Colonic mucosa (tissue), 4 donors: Measurements from ENCODE around the gene NDUFA12. TPM values are rescaled to one million over a fixed set of nuclear protein-coding genes. Genes with fewer than 3 reads are reported as not detected.
"Not testable (repeated sequence)": the region's sequence is repeated elsewhere in the genome, so short reads cannot be mapped to it uniquely, and the experiment has no call there.

Experiments used
- DNase-seq: peaks from one replicate; pipeline ENCODE4 v3.0.0-alpha.2; 2020
- H3K27ac ChIP-seq: fragments of 200-600 bp; one replicate; pipeline ENCODE4 v1.8.0; 2021
- H3K27me3 ChIP-seq: fragments of 200-600 bp; one replicate; pipeline ENCODE4 v1.8.0; 2021
- H3K36me3 ChIP-seq: fragments of 200-600 bp; one replicate; pipeline ENCODE4 v1.8.0; 2021
- H3K4me1 ChIP-seq: fragments of 200-600 bp; one replicate; pipeline ENCODE4 v1.8.0; 2021; ENCODE audit warnings: mild to moderate bottlenecking
- H3K4me3 ChIP-seq: fragments of 200-600 bp; one replicate; pipeline ENCODE4 v1.8.0; 2021
- H3K9ac ChIP-seq, 2 donors: one replicate each; pipeline ENCODE4 v1.7.0; 2013; ENCODE audit warnings: control low read depth in 2 of 2, low read depth in 2 of 2, low read length in 2 of 2
- H3K9me3 ChIP-seq: fragments of 200-600 bp; one replicate; pipeline ENCODE4 v1.8.0; 2021
- intact Hi-C: fragments of 100-400 bp; cut with DNase I; formaldehyde crosslinking; loops from one replicate; pipeline ENCODE4 v1.14.1; 2022
- total RNA-seq, 2 donors: library from RNA; stranded (reverse); fragmentation: NEBNext Ultra II Directional in 1 of 2; extraction: Animal tissue kit (Norgen Biotek cat#: 25700) in 1 of 2; gene quantifications; one replicate each; pipeline ENCODE4 v1.2.1, GENCODE V29; 2021
- TF ChIP-seq, protein P1 (sequence below): fragments of 200-600 bp; IDR thresholded peaks from one replicate; pipeline ENCODE4 v1.8.0; 2022; ENCODE audit warnings: antibody characterized with exemption, mild to moderate bottlenecking
- donor health status: healthy.
- donor health status: DM: no; HTN: no; CAD: no.
- donor health status: DM: no; HTN: no; CAD: no.

Gene NDUFA12
- total RNA-seq, 2 donors from 2014 or later: 136 to 151 TPM

DNA sequence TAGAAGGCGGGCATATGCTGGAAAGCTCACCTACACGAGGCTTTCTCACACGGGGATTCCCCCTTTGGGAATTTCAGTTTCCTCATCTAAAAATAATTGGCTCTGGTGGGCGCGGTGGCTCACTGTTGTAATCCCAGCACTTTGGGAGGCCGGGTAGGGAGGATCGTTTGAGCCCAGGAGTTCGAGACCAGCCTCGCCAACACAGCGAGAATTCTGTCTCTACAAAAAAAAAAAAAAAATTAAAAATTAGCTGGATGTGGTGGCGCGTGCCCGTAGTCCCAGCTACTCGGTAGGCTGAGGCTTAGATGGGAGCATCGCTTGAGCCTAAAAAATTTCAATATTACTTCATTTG, 400 bp upstream of the NDUFA12 start:
- H3K9me3 ChIP-seq: no peaks in the 10 kb centered on the region
- peak overlapping the region; percentile 70 for H3K4me3 ChIP-seq
- peak overlapping the region; percentile 70 for H3K27ac ChIP-seq
- H3K4me1 ChIP-seq: no peaks in the 10 kb centered on the region
- DNase-seq: no peak
- TF ChIP-seq, protein P1, sequence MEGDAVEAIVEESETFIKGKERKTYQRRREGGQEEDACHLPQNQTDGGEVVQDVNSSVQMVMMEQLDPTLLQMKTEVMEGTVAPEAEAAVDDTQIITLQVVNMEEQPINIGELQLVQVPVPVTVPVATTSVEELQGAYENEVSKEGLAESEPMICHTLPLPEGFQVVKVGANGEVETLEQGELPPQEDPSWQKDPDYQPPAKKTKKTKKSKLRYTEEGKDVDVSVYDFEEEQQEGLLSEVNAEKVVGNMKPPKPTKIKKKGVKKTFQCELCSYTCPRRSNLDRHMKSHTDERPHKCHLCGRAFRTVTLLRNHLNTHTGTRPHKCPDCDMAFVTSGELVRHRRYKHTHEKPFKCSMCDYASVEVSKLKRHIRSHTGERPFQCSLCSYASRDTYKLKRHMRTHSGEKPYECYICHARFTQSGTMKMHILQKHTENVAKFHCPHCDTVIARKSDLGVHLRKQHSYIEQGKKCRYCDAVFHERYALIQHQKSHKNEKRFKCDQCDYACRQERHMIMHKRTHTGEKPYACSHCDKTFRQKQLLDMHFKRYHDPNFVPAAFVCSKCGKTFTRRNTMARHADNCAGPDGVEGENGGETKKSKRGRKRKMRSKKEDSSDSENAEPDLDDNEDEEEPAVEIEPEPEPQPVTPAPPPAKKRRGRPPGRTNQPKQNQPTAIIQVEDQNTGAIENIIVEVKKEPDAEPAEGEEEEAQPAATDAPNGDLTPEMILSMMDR: no peak
- peak overlapping the region in 1 of 2 donors; percentile 99 for H3K9ac ChIP-seq
- intact Hi-C loops: no loop called here
- no peaks in the 10 kb centered on the region for H3K36me3 ChIP-seq
- H3K27me3 ChIP-seq: no peaks in the 10 kb centered on the region

DNA sequence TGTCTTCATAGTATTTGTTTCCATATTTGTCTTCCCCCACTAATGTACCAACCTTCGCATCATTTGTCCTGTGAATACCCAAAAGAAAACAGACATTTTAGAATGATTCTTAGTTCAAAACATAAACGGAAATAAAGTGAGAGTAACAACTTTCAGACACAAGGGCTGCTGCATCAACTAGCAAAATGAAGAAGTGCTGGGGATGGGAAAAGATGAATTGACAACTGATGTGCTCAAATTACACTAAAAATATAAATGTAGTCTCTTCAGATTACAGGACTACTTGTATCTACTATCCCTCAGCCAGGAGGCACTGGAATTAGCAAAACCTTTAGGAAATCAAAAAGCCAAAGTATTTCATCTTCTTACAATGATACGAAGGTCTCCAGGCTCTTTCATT, 743 bp downstream of the NDUFA12 start:
- Histone ChIP-seq H3K9me3 (no peaks in the 10 kb centered on the region), H3K36me3 (no peaks in the 10 kb centered on the region), H3K9ac (peak overlapping the region; percentile 86 to 99), H3K4me1 (no peaks in the 10 kb centered on the region), H3K4me3 (peak overlapping the region; percentile 70), H3K27ac (peak overlapping the region; percentile 70), H3K27me3 (no peaks in the 10 kb centered on the region)
- intact Hi-C loops: no loop called here
- TF ChIP-seq, protein P1: no peak
- no peak for DNase-seq

DNA sequence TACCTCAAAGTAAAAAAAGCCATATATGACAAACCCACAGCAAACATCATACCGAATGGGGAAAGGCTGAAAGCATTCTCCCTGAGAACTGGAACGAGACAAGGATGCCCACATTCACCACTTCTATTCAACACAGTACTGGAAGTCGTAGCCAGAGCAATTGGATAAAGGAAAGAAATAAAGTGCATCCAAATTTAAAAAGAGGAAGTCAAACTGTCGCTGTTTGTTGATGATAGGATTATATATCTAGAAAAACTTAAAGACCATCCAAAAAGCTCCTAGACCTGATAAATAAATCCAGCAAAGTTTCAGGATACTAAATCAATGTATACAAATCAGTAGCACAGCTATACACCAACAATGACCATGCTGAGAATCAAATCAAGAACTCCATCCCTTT, 5.2 kb downstream of the NDUFA12 start:
- no peak overlapping the region for H3K9ac ChIP-seq
- no peaks in the 10 kb centered on the region for H3K9me3 ChIP-seq
- TF ChIP-seq, protein P1: no peak
- no peaks in the 10 kb centered on the region for H3K36me3 ChIP-seq
- intact Hi-C loops: no loop called here
- H3K27me3 ChIP-seq: no peaks in the 10 kb centered on the region
- H3K4me3 ChIP-seq: no peak overlapping the region
- H3K27ac ChIP-seq: no peak overlapping the region
- no peaks in the 10 kb centered on the region for H3K4me1 ChIP-seq
- no peak for DNase-seq

DNA sequence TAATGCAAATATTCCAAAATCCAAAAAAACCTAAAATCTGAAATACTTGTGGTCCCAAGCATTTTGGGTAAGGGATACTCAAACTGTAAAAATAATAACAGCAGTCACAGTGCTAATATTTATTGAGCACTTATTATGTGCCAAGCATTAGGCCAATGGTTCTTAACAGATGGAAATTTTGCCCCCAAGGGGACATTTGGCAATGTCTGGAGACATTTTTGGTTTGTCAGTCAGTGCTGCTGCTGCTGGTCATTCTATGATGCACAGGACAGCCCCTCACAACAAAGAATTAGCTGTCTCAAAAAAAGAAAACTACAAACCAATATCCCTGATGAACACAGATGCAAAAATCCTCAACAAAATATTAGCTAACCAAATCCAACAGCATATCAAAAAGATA, 5.8 kb downstream of the NDUFA12 start:
- Histone ChIP-seq H3K27me3 (no peaks in the 10 kb centered on the region), H3K4me3 (no peak overlapping the region), H3K9me3 (no peaks in the 10 kb centered on the region), H3K36me3 (no peaks in the 10 kb centered on the region), H3K4me1 (no peaks in the 10 kb centered on the region), H3K27ac (no peak overlapping the region), H3K9ac (no peak overlapping the region)
- intact Hi-C loops: no loop called here
- no peak for DNase-seq
- TF ChIP-seq, protein P1: no peak

DNA sequence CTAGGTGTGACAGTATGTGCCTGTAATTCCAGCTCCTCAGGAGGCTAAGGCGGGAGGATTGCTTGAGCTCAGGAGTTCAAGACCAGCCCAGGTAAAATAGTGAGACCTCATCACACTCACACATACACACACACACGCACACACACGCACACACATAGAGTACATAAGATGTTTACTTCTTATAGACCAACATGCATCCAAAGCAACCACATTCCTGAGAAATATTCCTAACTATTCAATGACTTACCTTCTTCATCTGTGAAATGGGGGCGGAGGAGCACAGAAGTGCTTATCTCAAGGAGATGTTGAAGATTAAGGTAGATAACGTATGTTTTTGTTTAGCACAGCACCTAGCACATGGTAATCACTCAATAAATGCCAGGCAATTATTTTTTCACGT, 6.4 kb downstream of the NDUFA12 start:
- intact Hi-C loops: no loop called here
- TF ChIP-seq, protein P1: no peak
- Histone ChIP-seq H3K27ac (no peak overlapping the region), H3K36me3 (no peaks in the 10 kb centered on the region), H3K9ac (no peak overlapping the region), H3K9me3 (no peaks in the 10 kb centered on the region), H3K27me3 (no peaks in the 10 kb centered on the region), H3K4me1 (no peaks in the 10 kb centered on the region), H3K4me3 (no peak overlapping the region)
- DNase-seq: no peak

DNA sequence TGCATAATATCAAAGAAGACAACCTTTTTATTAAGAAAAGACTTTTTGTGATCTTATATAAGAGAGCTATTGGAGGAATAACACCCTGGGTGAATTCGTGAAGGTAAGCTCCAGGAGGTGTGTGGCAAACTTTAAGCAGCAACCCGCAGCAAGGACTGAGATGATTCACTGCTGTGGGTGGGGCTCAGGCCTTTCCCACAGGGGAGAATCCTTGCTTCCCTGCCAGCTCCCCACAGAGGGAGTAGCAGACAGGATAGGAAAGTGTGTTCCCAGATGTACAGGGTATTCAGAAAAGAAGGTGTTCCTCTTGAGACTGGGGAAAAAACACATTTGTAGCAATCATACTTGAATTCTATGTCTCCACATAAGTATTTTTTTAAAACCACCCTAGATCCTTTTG, 9.2 kb downstream of the NDUFA12 start:
- DNase-seq: no peak
- no peak overlapping the region for H3K27ac ChIP-seq
- no peaks in the 10 kb centered on the region for H3K36me3 ChIP-seq
- H3K4me3 ChIP-seq: no peak overlapping the region
- H3K27me3 ChIP-seq: no peaks in the 10 kb centered on the region
- intact Hi-C loops: no loop called here
- H3K4me1 ChIP-seq: no peaks in the 10 kb centered on the region
- H3K9me3 ChIP-seq: no peaks in the 10 kb centered on the region
- no peak overlapping the region for H3K9ac ChIP-seq
- TF ChIP-seq, protein P1: no peak

DNA sequence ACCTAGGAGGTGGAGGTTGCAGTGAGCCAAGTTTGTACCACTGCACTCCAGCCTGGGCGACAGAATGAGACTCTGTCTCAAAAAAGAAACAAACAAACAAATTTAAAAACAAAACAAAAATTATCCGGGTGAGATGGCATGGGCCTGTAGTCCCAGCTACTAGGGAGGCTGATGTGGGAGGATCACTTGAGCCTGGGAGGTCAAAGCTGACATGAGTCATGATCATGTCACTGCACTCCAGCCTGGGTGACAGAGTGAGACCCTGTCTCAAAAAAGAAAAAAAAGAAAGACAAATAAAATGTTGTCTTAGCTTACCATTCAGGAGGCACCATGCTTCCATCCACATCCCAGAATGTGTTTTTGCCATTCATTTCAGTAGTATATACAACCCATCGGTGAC, 9.6 kb downstream of the NDUFA12 start:
- not testable (repeated sequence) for H3K4me1 ChIP-seq

More for the DNA sequence above, 9.6 kb downstream of the NDUFA12 start:
- H3K36me3 ChIP-seq, intact Hi-C loops, H3K9me3 ChIP-seq, H3K9ac ChIP-seq, DNase-seq, H3K27me3 ChIP-seq, H3K4me3 ChIP-seq, H3K27ac ChIP-seq: not testable (repeated sequence)
